HG02759 (cell line): Measurements from ENCODE around the gene LHFPL2.
A peak's percentile ranks its signal among the peaks of the same experiment; 100 is the strongest.

Source experiments
- ATAC-seq: cut with Tn5 transposase; IDR thresholded peaks from one replicate; pipeline ENCODE4 v1.9.1; 2021; ENCODE audit warnings: mild to moderate bottlenecking, moderate library complexity; ENCODE audit not compliant: unreplicated experiment

Gene LHFPL2

GRCh38 chr5:78642701-78643100 lies 5.9 kb downstream of the LHFPL2 start:
- ATAC-seq, result no peak

- ATAC-seq, result peak; percentile 84
These were observed 7.7 kb downstream of the LHFPL2 start for GRCh38 chr5:78640662-78641474.

GRCh38 chr5:78639791-78640190 lies 8.8 kb downstream of the LHFPL2 start:
- no peak for ATAC-seq

GRCh38 chr5:78638973-78639669 lies 9.5 kb downstream of the LHFPL2 start:
- no peak for ATAC-seq

- ATAC-seq, result no peak
These were observed 10.1 kb downstream of the LHFPL2 start for GRCh38 chr5:78638423-78638822.

GRCh38 chr5:78637468-78637867 lies 11.1 kb downstream of the LHFPL2 start:
- no peak for ATAC-seq

GRCh38 chr5:78636682-78637081 lies 11.9 kb downstream of the LHFPL2 start:
- ATAC-seq, result no peak

- ATAC-seq, result no peak
These were observed 13.9 kb downstream of the LHFPL2 start for GRCh38 chr5:78634634-78635033.

- no peak for ATAC-seq
These were observed 14.3 kb downstream of the LHFPL2 start for GRCh38 chr5:78634229-78634628.

- ATAC-seq, result no peak
These were observed 14.9 kb downstream of the LHFPL2 start for GRCh38 chr5:78633700-78634099.

GRCh38 chr5:78632467-78632866 lies 16.1 kb downstream of the LHFPL2 start:
- ATAC-seq, result no peak

- ATAC-seq, result no peak
These were observed 16.6 kb downstream of the LHFPL2 start for GRCh38 chr5:78631931-78632330.

- ATAC-seq, result no peak
These were observed 18.5 kb downstream of the LHFPL2 start for GRCh38 chr5:78630047-78630446.

- no peak for ATAC-seq
These were observed 18.9 kb downstream of the LHFPL2 start for GRCh38 chr5:78629624-78630023.

GRCh38 chr5:78628270-78628992 lies 20.1 kb downstream of the LHFPL2 start:
- no peak for ATAC-seq

GRCh38 chr5:78627766-78628165 lies 20.8 kb downstream of the LHFPL2 start:
- no peak for ATAC-seq

GRCh38 chr5:78627175-78627574 lies 21.4 kb downstream of the LHFPL2 start:
- no peak for ATAC-seq

GRCh38 chr5:78626009-78626571 lies 22.5 kb downstream of the LHFPL2 start:
- no peak for ATAC-seq

GRCh38 chr5:78624992-78625391 lies 23.6 kb downstream of the LHFPL2 start:
- no peak for ATAC-seq

GRCh38 chr5:78624011-78624541 lies 24.5 kb downstream of the LHFPL2 start:
- no peak for ATAC-seq
